SIG-M5 treated with dmso at 0.1 percent for 504 hours (cell line): ENCODE data around the gene AADAC.
A peak's percentile ranks its signal among the peaks of the same experiment; 100 is the strongest.
"Not testable (repeated sequence)": the region's sequence is repeated elsewhere in the genome, so short reads cannot be mapped to it uniquely, and the experiment has no call there.

Experiments
- DNase-seq: peaks from one replicate; lab custom pipeline; 2025; ENCODE audit not compliant: unreplicated experiment; lab: John Stamatoyannopoulos, UW

Gene AADAC

GRCh38 chr3:151796105-151796680, 17.7 kb upstream of the AADAC start:
- no peak for DNase-seq

GRCh38 chr3:151798466-151798865, 15.4 kb upstream of the AADAC start:
- DNase-seq = no peak

- no peak for DNase-seq
These were observed 13.5 kb upstream of the AADAC start for GRCh38 chr3:151800431-151800830.

- no peak for DNase-seq
These were observed 9.6 kb upstream of the AADAC start for GRCh38 chr3:151804267-151804666.

GRCh38 chr3:151806838-151807237, 7.1 kb upstream of the AADAC start:
- DNase-seq = no peak

GRCh38 chr3:151808926-151809325, 5.0 kb upstream of the AADAC start:
- DNase-seq = peak; percentile 5

GRCh38 chr3:151811474-151811873, 2.4 kb upstream of the AADAC start:
- no peak for DNase-seq

GRCh38 chr3:151814588-151814987, 672 bp downstream of the AADAC start:
- no peak for DNase-seq

GRCh38 chr3:151816091-151816604, 2.2 kb downstream of the AADAC start:
- peak; percentile 51 for DNase-seq

GRCh38 chr3:151817473-151817872, 3.6 kb downstream of the AADAC start:
- no peak for DNase-seq

GRCh38 chr3:151818361-151818760, 4.4 kb downstream of the AADAC start:
- peak; percentile 42 for DNase-seq

- DNase-seq = no peak
These were observed 6.0 kb downstream of the AADAC start for GRCh38 chr3:151819910-151820309.

- no peak for DNase-seq
These were observed 13.9 kb downstream of the AADAC start for GRCh38 chr3:151827816-151828215.

GRCh38 chr3:151835751-151836525, 22.0 kb downstream of the AADAC start:
- no peak for DNase-seq

GRCh38 chr3:151837057-151837456, 23.1 kb downstream of the AADAC start:
- DNase-seq = peak; percentile 72

GRCh38 chr3:151838574-151839312, 24.8 kb downstream of the AADAC start:
- peak; percentile 85 for DNase-seq

- no peak for DNase-seq
These were observed 25.4 kb downstream of the AADAC start for GRCh38 chr3:151839313-151839631.

GRCh38 chr3:151841801-151842200, 27.9 kb downstream of the AADAC start:
- DNase-seq = no peak

- DNase-seq = no peak
These were observed 29.4 kb downstream of the AADAC start for GRCh38 chr3:151843275-151843674.

GRCh38 chr3:151845306-151845905, 31.5 kb downstream of the AADAC start:
- no peak for DNase-seq

- not testable (repeated sequence) for DNase-seq
These were observed 36.1 kb downstream of the AADAC start for GRCh38 chr3:151850065-151850464.
